Measurements from ENCODE around the gene DPP8. TPM values are rescaled to one million over a fixed set of nuclear protein-coding genes. Genes with fewer than 3 reads are reported as not detected.
A peak's percentile ranks its signal among the peaks of the same experiment; 100 is the strongest.

Gene DPP8
- 18.0 and 18.6 TPM in 2 replicates for polyA plus RNA-seq
- 47.7 and 52.9 TPM in 2 replicates for polyA minus RNA-seq

DNA sequence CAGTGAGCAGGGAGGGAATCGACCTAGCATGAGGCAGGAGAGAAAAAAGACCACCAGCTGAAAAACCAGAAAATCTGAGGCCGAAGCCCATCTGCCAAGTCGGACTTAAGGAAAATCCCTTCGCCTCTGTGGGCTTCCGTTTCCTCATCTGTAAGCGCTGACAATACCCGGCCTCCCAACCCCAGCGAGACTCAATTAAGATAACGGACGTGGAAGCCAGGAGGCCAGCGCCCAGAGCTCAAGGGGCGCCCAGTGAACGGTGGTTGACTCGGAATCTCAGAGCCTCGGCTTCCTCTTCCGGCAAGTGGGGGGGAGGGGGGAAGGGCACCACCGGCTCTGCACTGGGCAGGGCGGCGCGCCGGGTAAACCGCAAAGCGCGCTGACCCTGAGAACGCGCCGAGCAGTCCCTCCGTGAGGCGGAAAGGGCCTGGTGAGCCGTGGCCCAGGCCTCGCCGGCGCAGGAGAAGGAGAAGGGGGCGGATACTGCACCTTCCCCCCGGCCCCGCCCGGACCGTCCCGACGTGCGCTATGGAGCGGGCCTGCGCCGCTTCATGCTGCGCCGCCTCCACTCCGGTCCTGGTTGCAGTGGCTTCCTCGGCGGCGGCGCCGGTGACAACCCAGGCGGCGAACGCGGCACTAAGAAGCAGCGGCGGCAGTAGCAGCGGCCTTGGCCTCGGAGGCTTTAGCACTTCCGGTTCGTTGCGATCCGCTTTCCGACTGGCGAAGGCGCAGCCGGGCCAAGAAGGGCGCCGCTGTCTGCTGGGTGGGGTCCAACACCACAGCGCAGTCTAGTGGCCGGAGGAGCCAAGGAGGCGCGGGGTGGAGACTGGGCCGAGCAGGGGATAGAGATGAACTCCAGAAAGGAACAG lies at the start of gene DPP8:
TSS of gene DPP8 (minus strand) at position 693 of the 869 bp plus-strand sequence. CDS start 5,136 bp downstream, outside the sequence.
- Histone ChIP-seq H3F3A (ENCODE audit: insufficient read depth, low read length, poor library complexity, severe bottlenecking) (peaks cover 2% of the 10 kb centered on the region), H3K9me2 (ENCODE audit: insufficient read depth, low read length) (no peaks in the 10 kb centered on the region), H3K79me2 (replicated peaks; ENCODE audit: insufficient read depth, low read length) (peaks cover 21% of the 10 kb centered on the region), H4K20me1 (ENCODE audit: insufficient read depth) (no peaks in the 10 kb centered on the region), H3K9ac (ENCODE audit: low read length) (peak within 1 kb of the TSS; percentile 95), H3K4me2 (ENCODE audit: low read length) (peak within 1 kb of the TSS; percentile 86), H3K27ac (ENCODE audit: low read length) (peak within 1 kb of the TSS; percentile 90), H3K9me3 (ENCODE audit: low read length) (no peaks in the 10 kb centered on the region), H3K4me3 (ENCODE audit: low read length) (peak within 1 kb of the TSS; percentile 92), H2AFZ (ENCODE audit: low read depth, low read length) (peak within 1 kb of the TSS; percentile 97), H3K36me3 (ENCODE audit: insufficient read depth, low read length) (no peaks in the 10 kb centered on the region), H3K27me3 (ENCODE audit: insufficient read depth, low read depth, low read length) (no peaks in the 10 kb centered on the region)
- TF ChIP-seq SMC3 (conservative IDR thresholded peaks at IDR 0.05; ENCODE audit: poor library complexity), result peak; percentile 52
- TF ChIP-seq CTCF (IDR thresholded peaks at IDR 0.05; ENCODE audit: poor library complexity, severe bottlenecking), result peak; percentile 98
- TF ChIP-seq EP300 (conservative IDR thresholded peaks at IDR 0.05; ENCODE audit: poor library complexity, severe bottlenecking), result peak; percentile 68
- peak; percentile 72 for TF ChIP-seq REST (IDR thresholded peaks at IDR 0.05; ENCODE audit: borderline replicate concordance)
- peak; percentile 67 for TF ChIP-seq TAF1 (IDR thresholded peaks at IDR 0.05; ENCODE audit: low read depth)
- TF ChIP-seq MXI1 (conservative IDR thresholded peaks at IDR 0.05; ENCODE audit: poor library complexity, severe bottlenecking), result peak; percentile 87
- TF ChIP-seq RAD21 (conservative IDR thresholded peaks at IDR 0.05), result no peak
- TF ChIP-seq POLR2AphosphoS5 (IDR thresholded peaks at IDR 0.05), result peak; percentile 98
- TF ChIP-seq EZH2 (IDR thresholded peaks at IDR 0.05; ENCODE audit: borderline replicate concordance, insufficient read depth, low read length, poor library complexity, severe bottlenecking), result no peak

DNA sequence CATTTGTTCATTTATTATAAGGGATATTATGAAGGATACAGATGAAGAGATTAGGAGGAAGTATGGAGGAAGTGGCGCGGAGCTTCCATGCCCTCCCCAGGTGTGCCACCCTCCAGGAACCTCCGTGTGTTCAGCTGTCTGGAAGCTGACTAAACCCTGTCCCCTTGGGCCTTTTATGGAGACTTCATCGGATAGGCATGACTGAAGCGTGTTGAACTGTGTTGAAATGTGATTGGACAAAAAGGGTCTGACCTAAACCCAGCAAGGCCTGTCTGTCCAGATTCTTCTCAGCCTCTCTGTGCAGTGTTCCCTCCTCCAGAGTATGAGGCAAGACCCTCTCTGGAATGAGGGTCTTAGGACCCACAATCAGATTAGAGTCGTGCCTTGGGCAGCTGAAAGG lies 44.4 kb upstream of the DPP8 start:
- H3F3A ChIP-seq (ENCODE audit: insufficient read depth, low read length, poor library complexity, severe bottlenecking), result no peaks in the 10 kb centered on the region
- TF ChIP-seq EZH2 (IDR thresholded peaks at IDR 0.05; ENCODE audit: borderline replicate concordance, insufficient read depth, low read length, poor library complexity, severe bottlenecking) (no peak), MXI1 (conservative IDR thresholded peaks at IDR 0.05; ENCODE audit: poor library complexity, severe bottlenecking) (no peak), SMC3 (conservative IDR thresholded peaks at IDR 0.05; ENCODE audit: poor library complexity) (no peak), EP300 (conservative IDR thresholded peaks at IDR 0.05; ENCODE audit: poor library complexity, severe bottlenecking) (no peak), TAF1 (IDR thresholded peaks at IDR 0.05; ENCODE audit: low read depth) (no peak), RAD21 (conservative IDR thresholded peaks at IDR 0.05) (no peak), POLR2AphosphoS5 (IDR thresholded peaks at IDR 0.05) (no peak), CTCF (IDR thresholded peaks at IDR 0.05; ENCODE audit: poor library complexity, severe bottlenecking) (no peak), REST (IDR thresholded peaks at IDR 0.05; ENCODE audit: borderline replicate concordance) (no peak)
- H3K79me2 ChIP-seq (replicated peaks; ENCODE audit: insufficient read depth, low read length), result peaks cover 4% of the 10 kb centered on the region
- H3K36me3 ChIP-seq (ENCODE audit: insufficient read depth, low read length), result no peaks in the 10 kb centered on the region
- no peak overlapping the region for H3K4me3 ChIP-seq (ENCODE audit: low read length)
- H3K4me2 ChIP-seq (ENCODE audit: low read length), result no peak overlapping the region
- no peaks in the 10 kb centered on the region for H3K9me2 ChIP-seq (ENCODE audit: insufficient read depth, low read length)
- H3K27me3 ChIP-seq (ENCODE audit: insufficient read depth, low read depth, low read length), result no peaks in the 10 kb centered on the region
- no peaks in the 10 kb centered on the region for H3K9me3 ChIP-seq (ENCODE audit: low read length)
- no peak overlapping the region for H3K27ac ChIP-seq (ENCODE audit: low read length)
- H2AFZ ChIP-seq (ENCODE audit: low read depth, low read length), result no peak overlapping the region
- H4K20me1 ChIP-seq (ENCODE audit: insufficient read depth), result no peaks in the 10 kb centered on the region
- no peak overlapping the region for H3K9ac ChIP-seq (ENCODE audit: low read length)
